Germinal center (tissue), 1 donor: Measurements from ENCODE around the gene FETUB.
A peak's percentile ranks its signal among the peaks of the same experiment; 100 is the strongest.

Experiments
- DNase-seq: peaks from one replicate; pipeline ENCODE4 v3.0.0; 2012; ENCODE audit warnings: mixed read lengths, low spot score

Gene FETUB

DNA sequence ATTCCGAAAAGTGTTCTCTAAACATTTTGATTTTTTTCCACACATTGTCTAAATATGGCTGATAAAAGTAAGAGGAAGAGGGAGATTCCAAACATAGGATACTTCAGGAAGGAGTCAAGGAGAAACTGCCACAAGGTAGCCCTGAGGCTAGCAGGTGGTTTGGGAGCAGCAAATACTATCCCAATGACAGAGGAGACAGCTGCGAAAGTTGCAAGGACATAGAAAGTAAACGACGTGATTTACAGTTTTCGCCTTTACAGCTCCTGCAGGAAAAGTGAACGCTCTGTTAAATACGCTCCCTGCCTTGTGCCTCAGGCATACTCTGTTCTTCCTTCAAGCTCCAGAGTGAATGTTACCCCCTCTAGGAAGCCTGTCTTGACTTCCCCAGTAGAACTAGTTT is 3.7 kb upstream of the FETUB start:
- DNase-seq: no peak

DNA sequence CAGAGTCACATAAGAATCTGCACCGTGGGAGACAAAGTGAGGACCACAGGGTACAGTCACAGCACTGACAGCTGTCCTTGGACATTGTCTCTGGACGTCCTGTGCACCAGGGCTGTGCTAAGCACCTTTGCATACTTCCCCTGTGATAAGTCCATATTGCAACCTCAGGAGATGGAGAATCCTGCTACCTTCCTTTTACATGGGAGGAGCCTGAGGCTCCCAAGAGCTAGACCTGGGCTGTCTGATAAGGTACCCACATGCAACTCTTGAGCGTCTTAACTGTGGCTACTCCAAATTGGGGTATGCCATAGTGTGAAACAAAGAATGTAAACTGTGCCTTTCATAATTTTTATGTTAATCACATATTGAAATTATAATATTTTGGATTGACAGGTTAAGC is 2.5 kb upstream of the FETUB start:
- no peak for DNase-seq

DNA sequence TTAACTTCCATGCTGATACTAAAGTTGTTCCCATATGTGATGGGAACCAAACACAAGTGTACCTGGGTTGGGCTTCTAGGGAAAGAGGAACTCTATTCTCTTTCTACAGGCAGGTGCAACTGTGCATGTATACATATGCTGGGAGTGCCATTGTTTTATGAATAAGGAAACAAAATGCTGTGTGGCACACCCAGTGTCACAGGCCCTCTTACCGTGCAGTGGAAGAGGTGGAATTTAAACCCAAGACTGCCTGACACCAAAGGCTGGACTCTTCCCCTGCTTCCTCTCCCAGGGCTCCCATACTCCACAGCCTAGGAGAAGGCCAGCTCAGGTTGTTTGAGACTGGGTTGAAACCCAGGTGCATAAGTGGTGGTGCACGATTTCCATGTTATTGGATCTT is 1.9 kb upstream of the FETUB start:
- DNase-seq: no peak

DNA sequence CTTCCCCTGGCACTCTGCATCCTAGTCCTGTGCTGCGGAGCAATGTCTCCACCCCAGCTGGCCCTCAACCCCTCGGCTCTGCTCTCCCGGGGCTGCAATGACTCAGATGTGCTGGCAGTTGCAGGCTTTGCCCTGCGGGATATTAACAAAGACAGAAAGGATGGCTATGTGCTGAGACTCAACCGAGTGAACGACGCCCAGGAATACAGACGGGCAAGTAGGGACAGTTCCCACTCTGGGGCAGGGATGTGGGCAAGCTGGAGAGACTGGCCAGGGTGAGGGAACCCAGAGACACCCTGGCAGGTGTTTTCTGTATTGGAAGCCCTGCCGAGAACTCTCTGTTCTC is 247 bp downstream of the FETUB start:
- no peak for DNase-seq

DNA sequence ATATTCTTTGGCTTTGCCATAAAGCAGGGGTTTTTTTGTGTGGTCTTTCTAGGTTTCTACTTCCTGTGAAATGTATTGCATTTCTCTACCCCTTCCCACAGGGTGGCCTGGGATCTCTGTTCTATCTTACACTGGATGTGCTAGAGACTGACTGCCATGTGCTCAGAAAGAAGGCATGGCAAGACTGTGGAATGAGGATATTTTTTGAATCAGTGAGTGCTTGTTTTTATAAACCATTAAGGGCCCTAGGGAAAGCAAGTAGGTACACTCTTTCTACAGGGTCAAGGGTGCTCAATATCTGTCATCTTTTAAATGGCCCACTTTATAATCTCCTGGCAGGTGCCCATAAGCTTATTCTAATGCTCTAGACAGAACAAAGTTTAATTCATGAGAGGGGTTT is 730 bp downstream of the FETUB start:
- DNase-seq: no peak

DNA sequence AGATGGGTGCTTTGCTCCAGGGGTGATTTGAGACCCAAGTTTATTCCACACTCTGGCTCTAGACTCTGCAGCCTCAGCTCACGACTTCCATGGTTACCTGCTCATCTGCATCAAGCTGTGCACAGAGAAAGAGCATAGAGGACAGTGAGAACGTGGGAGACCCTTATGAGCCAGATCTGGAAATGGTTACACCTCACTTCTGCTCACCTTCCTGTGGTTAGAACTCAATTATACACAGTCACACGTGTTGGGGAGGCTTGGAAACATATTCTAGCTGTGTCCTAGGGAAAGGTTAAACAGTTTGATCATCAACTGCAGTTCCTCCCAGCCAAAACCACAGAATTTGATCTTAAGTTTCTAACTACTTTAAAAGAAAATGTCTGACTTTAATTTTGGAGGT is 1.8 kb downstream of the FETUB start:
- DNase-seq: no peak

DNA sequence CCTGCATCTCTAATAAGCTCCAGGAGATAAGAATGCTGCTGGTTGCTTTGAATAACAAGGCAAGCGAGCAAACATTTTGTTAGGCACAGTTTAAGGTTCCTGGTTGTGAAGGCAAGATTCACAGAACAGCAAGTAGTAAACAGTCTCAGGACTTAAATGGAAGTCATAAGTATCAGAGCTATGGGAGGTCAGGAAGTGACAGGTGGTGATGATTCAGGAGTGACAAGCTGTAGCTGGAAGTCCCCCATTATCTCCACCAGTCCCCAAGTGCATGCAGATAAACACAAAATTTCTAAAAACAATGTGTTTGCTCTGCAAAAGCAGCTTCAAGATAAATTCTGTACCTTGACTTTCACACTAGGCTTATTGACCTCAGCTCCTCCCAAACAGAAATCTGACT is 3.3 kb downstream of the FETUB start:
- no peak for DNase-seq

DNA sequence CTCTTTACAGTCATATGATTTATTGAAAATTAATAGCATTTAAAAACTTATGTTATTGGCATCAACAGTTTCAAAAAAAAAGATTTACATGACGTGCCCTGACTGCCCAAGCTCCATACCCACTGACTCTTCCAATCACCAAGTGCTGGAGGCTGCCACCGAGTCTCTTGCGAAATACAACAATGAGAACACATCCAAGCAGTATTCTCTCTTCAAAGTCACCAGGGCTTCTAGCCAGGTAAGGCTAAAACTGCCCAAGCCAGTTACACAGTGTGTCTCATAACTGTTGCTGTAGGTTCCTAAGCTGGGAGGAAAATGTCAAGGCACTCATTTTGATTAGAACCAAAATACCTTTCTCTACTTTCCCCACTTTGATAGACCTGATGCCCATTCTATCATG is 4.5 kb downstream of the FETUB start:
- no peak for DNase-seq

DNA sequence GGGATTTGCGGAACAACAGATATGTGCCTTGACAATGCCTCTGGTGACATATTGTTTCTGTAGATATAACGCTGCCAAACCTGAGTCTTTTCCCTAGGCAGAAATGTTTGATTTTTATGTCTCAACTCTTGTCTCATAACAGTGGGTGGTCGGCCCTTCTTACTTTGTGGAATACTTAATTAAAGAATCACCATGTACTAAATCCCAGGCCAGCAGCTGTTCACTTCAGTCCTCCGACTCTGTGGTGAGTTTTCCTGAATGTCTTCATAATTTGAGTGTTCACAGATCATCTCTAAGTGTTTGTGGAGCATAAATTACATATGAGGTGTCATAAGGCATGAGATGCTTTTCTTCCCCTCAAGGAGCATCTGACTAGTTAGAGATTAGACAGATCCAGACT is 5.9 kb downstream of the FETUB start:
- no peak for DNase-seq

DNA sequence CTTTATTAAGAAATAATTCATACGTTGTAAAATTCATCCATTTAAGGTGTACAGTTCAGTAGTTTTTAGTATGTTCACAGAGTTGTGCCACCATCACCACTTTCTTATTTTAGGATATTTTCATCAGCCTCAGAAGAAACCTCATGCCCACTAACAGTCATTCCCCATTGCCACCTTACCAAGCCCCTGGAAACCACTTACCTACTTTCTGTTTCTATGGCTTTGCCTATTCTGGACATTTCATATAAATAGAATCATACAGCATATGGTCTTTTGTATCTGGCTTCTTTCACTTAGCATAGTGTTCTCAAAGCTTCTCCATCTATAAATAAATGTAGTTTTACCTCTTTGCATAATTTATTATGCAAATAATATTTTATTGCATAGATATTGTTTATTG is 6.6 kb downstream of the FETUB start:
- no peak for DNase-seq

DNA sequence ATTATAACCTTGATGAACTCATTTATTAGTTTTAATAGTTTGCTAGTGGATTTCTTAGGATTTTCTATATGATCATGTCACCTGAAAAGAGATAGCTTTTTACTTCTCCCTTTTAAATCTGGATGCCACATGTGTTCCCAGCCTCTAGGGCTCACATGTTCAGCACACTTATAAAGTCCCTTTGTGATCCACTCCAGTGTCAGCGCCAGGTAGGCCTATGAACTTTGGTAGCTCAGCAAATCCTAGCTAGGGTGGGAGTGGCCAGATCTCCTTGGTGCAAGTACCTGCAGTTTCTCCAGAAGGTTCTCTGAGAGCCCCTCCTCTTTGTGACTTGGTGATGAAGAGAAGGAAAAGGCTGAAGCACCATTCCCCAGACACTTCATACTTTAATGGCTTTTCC is 8.7 kb downstream of the FETUB start:
- no peak for DNase-seq

DNA sequence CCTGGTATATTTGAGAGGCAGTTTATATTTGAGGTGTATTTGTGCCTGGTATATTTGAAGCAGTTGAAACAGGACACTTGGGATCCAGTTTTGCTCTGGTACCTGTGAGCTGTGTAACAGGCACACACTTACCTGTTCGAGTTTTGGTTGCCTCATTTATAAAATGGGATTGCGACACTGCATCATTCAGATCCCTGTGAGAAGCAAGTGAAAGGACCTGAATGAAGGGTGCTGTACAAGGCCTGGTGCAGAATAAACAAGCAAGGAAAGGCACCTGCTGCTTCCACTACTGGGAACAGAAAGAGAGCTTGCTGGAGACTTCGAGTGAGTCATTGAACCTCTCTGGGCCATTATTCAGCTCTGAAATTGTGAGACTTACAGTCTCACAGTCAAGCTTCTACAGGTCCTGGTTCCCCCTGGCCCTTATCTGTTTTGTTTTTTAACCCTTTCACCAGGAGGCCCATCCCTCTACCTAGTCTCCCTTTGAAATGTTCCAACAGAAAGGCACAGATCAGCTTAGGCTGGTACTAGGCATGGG is 11.5 kb downstream of the FETUB start:
- no peak for DNase-seq

DNA sequence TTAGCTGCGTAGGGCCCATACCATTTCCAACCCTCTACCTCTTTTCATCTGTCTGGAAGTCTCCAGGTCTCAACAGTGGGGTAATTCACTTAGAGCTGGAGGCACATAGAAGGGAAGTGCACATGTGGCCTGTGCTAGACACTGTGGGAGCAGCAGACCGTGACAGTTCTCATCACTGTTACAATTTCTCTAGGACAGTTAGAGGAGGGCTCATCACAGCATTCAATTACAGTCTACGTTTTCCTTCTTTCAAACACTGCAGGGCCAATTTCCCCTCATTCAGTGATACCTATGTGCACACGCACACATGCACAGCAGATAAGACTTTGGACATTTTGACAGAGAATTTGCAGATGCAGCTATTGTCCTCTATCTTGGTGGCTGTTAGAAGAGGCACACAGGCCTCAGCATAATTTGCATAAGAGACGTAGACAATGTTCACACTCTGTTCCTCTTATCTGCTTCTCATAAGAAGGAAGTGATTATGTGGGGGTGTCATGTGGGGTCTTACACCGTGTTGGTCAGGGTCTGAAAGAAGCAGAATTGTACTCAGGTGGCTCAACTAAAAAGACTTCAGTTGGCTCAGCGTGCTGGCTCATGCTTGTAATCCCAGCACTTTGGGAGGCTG is 13.0 kb downstream of the FETUB start:
- DNase-seq: peak; percentile 77

DNA sequence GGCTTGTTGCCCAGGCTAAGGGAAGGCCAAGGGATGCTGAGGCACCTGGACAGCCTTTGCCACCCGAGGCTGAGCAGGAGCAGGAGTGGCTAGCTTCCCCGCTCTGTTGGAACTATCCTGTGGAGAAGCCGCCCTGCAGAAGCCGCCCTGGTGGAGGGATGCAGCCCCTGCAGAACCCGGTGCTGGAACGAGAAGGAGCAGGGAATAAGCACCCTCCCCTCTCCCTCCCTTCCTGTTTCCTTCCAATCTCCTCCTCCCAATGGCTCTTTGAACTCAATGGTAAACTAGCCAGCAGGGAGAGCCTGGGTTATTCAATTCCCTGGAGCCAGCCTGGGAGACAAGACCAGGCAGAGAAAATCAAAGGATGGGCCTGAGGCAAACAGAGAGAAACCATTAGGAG is 13.8 kb downstream of the FETUB start:
- no peak for DNase-seq

DNA sequence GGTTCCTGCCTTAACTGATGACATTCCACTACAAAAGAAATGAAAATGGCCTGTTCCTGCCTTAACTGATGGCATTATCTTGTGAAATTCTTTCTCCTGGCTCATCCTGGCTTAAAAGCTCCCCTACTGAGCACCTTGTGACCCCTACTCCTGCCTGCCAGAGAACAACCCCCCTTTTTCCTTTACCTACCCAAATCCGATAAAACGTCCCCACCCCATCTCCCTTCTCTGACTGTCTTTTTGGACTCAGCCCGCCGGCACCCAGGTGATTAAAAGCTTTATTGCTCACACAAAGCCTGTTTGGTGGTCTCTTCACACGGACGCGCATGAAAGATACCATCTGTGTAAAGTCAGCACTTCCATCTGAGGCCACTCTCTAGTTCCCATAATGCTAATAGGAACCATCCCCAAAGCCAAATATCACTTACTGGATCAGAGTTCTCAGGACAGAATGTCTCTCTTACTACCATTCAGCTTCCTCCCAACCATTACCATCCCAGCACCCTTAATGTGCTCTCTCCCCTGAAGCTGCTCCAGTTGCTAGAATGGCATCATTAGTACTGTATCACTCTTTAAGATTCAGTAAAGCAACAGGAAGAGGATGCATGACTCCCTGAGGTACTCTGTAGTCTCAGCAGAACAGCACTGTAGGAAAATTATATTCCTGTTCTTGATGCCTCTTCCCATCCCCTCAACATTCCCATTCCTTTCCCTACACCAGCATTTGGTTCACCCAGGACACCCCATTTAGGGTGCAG is 23.3 kb downstream of the FETUB start:
- no peak for DNase-seq

DNA sequence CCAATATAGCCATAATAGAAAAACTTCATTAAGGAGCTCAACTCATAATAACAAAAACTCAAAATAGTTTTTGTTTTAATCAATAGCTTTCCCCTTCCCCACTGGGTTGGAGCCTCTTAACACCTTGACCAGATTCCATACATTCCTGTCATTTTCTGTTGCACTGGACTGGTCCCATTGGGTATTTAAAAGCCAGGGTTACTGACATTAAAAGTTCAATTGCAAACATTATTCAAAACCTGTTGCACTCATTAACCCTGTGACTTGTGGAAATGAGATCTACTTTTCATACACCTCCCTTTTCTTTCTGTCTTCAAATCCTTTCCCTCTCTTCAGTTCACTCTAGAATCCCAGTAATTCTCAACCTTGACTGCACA is 23.9 kb downstream of the FETUB start:
- no peak for DNase-seq

DNA sequence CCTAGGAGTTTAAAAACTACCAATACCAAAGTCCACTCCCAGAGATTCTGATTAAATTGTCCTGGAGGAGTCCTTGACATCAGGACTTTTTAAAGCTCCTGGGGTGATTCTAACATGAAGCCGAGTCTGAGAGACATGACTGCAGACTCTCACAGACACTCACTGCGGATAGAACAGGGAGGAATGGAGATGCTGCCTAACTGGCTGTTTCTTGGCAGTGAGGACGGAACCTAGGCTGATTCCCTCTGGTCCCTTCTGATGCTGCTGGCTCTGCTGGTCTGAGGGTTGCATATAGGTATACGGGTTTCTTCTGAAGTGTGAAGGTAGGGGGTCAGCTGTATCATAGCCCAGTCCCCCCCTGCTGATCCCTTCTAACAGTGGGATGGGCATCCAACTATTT is 24.3 kb downstream of the FETUB start:
- DNase-seq: no peak

DNA sequence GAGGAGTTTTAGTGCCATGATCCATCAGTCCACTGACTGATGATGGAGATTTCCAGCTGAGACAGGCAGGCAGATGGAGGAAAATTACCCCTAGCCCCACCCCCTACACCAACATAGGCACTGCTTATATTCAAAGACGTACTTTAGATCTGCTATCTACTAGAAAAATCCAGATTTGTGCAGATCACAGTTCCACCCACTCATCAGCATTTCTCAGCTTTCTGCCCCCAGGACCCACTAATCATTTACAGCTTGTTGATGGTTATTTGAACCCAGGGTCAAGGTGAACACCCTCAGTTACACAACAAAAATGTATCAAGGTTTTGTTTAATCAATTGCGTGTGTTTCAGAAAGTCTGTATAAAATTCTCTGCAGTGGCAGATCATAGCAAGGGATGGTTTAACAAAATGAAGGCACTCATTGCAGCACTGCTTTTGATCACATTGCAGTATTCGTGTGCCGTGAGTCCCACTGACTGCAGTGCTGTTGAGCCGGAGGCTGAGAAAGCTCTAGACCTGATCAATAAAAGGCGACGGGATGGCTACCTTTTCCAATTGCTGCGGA is 25.5 kb downstream of the FETUB start, which contains the start of gene HRG:
Gene HRG (plus strand): TSS at position 390 of the 564 bp plus-strand sequence. CDS start 18 bp downstream, at position 408.
- DNase-seq: no peak

DNA sequence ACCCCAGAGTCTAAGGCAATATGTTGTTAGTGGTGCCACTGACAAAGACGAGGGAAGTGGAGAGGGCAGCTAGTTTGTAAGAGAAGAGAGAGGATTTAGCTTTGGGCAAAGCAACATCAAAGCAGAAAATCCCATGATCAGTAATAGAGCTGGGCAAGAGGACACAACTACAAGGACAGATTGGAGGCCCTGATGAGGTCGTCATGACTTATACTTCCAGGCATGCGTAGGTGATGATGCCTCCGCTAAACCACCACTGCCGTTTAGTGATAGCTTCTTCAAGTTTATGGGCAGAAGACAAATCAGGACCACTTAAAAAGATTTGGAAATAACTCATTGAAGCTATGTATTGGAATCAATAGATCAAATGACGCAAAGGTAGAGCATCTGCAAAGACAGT is 28.2 kb downstream of the FETUB start:
- no peak for DNase-seq

DNA sequence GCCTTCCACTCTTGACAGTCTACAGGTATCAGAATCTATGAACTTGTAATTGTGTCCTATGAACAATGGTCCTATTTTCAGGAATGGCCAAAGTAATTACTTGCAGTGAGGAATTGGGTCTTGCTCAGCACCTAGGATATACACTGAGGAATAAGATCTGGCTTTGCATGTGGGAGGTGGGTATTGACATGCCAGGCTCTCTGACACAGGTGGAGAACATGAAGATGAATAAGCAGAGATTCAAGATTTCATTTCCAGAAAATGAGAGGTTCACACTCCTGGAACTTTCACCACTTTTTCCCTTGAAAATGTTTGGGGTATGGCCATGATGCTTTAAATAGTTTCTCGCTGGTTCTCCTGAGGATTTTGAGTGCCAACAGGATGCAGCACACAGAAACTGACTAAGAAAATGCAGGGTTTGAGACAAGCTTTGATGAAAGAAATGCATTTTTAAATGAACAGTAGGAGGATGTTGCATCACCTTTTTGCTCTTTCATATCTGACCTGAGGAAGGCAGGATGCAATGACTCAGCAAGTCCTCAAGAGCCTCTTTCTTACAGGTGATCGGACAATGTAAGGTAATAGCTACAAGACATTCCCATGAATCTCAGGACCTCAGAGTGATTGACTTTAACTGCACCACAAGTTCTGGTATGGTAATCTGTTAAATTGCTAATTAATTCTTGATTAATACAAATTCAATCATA is 29.3 kb downstream of the FETUB start:
- DNase-seq: no peak

DNA sequence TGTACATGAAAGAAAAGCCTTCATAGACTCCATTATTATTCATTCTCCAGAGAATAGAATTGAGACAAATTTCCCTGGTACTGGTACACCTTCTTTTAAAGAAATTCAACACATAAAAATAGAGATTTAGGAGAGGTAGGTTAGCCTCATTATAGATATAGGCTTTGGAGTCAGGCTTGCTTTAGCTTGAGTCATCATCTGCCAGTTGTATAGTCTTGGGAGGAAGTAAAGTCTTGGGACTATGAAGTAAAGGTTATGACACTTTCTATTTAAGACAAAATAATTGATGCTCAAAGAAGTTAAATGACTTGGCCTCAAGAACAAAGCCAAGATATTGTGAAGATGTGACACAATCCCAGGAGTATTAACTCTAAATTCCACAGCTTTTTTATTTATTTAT is 30.0 kb downstream of the FETUB start:
- no peak for DNase-seq

DNA sequence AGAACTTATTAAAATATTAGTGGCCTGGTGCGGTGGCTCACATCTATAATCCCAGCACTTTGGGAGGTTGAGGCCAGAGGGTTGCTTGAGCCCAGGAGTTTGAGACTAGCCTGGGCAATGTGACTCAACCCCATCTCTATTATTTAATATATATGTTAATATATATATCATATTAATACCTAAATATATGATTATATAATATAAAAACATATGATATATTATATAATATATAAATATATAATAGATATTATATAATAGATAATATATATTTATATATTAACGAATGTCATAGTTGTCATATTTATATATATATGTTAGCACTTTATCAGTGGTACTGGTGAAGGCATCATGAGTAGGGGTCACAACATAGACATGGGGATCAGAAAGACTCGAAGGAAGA is 30.9 kb downstream of the FETUB start:
- no peak for DNase-seq

DNA sequence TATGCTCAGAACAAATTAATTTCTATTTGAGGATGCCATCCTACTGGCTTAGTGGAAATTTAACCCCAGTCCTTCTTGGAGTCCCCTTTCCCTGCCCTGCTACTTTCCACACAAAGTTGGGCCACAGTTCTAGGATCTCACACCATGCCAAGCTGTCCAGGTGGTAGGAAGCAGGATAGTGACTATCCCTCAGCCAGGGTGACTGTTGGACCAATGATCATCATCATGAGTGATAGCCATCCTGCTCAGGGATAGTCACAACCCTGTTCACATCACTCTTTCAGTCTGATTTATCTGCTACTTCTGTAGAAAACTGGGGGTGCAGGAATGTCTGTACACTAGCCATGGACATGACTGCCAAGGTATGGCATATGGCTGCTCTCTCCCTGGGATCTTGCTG is 38.4 kb downstream of the FETUB start:
- DNase-seq: no peak
